Cardiac fibroblast (primary cell): ENCODE results near the gene NELL2.

Experiments
- DNase-seq, 2 donors: peaks; one replicate each; pipeline versions ENCODE4 v3.0.0 to v3.0.0-alpha.2; 2010; ENCODE audit warnings: low read depth in 2 of 2
- H3K4me3 ChIP-seq, 2 donors: replicated peaks in 1 of 2; 1 replicate in 1 of 2; 2 replicates in 1 of 2; pipeline ENCODE4 v1.5.1; 2011; ENCODE audit warnings: low read depth in 2 of 2, low read length in 2 of 2, mild to moderate bottlenecking in 2 of 2, moderate library complexity in 1 of 2
- TF ChIP-seq, protein P1 (sequence below): IDR thresholded peaks from one replicate; pipeline ENCODE4 v1.5.1; 2011; ENCODE audit warnings: low read depth, mild to moderate bottlenecking, low read length, inconsistent platforms

NELL2 gene

DNA sequence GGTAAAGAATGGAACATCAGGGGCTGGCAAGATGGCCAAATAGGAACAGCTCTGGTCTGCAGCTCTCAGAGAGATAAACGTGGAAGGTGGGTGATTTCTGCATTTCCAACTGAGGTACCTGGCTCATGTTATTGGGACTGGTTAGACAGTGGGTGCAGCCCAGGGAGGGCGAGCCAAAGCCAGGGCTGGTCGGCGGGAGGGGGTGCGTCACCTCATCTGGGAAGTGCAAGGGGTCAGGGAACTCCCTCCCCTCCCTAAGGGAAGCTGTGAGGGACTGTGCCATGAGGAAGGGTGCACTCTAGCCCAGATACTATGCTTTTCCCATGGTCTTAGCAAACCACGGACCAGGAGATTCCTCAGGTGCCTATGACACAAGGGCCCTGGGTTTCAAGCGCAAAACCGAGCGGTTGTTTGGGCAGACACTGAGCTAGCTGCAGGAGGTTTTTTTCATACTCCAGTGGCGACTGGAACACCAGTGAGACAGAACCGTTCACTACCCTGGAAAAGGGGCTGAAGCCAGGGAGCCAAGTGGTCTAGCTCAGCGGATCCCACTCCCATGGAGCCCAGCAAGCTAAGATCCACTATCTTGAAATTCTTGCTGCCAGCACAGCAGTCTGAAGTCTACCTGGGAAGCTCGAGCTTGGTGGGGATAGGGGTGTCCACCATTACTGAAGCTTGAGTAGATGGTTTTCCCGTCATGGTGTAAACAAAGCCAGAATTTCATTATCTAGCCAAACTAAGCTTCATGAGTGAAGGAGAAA is 317.6 kb downstream of the NELL2 start:
- no peak overlapping the region for H3K4me3 ChIP-seq
- TF ChIP-seq, protein P1, sequence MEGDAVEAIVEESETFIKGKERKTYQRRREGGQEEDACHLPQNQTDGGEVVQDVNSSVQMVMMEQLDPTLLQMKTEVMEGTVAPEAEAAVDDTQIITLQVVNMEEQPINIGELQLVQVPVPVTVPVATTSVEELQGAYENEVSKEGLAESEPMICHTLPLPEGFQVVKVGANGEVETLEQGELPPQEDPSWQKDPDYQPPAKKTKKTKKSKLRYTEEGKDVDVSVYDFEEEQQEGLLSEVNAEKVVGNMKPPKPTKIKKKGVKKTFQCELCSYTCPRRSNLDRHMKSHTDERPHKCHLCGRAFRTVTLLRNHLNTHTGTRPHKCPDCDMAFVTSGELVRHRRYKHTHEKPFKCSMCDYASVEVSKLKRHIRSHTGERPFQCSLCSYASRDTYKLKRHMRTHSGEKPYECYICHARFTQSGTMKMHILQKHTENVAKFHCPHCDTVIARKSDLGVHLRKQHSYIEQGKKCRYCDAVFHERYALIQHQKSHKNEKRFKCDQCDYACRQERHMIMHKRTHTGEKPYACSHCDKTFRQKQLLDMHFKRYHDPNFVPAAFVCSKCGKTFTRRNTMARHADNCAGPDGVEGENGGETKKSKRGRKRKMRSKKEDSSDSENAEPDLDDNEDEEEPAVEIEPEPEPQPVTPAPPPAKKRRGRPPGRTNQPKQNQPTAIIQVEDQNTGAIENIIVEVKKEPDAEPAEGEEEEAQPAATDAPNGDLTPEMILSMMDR, result no peak
- DNase-seq, result no peak

DNA sequence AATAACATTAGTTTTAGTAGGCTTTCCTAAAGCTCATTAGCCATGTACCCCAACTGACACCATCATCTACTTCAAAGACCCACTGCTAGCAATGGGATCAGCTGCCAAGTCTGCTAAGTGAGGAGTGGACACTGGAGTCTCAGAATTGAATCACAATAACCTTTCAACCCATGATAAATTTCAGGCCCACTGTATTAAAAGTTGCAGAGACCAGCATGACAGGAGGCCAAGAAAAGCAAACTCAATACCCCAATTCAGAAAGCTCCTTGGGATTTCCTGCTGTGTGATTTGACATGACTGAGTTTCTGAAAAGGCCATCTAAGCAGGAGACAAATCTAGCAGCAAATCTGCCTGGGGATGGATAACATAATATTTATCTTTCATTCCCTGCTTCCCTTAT is 320.7 kb downstream of the NELL2 start:
- no peak overlapping the region for H3K4me3 ChIP-seq
- DNase-seq, result no peak
- TF ChIP-seq, protein P1, result no peak

DNA sequence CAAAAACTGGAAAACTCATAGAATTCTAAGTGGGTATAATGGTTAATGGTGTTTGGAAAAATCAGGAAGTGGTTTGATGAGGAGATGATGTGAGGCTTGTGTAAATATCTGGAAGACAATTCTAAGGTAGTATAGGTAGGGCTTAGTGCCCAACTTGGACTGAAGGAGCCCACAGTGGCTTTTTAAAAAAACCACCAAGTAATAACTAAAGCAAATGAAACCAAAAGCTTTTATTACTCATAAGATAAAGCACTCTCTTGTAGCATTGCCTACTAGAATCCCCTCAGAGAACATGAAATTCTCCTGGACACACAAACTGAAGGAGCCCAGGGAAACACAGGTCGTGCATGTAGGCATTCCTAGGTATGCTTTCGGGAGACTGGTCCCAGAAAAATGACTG is 324.5 kb downstream of the NELL2 start:
- TF ChIP-seq, protein P1, result no peak
- DNase-seq, result no peak
- H3K4me3 ChIP-seq, result no peak overlapping the region

DNA sequence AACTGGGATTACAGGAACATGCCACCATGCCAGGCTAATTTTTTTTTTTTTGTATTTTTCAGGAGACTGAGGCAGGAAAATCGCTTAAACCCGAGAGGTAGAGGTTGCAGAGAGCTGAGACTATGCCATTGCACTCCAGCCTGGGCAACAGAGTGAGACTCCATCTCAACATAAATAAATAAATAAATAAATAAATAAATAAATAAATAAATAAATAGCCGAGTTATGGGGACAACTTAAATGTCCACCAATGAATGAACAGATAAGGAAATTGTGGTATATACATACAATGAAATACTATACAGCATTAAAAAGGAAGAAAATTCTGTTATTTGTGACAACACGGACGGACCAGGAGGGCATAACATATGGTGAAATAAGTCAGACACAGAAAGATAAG is 325.7 kb downstream of the NELL2 start:
- TF ChIP-seq, protein P1, result no peak
- no peak for DNase-seq
- no peak overlapping the region for H3K4me3 ChIP-seq

DNA sequence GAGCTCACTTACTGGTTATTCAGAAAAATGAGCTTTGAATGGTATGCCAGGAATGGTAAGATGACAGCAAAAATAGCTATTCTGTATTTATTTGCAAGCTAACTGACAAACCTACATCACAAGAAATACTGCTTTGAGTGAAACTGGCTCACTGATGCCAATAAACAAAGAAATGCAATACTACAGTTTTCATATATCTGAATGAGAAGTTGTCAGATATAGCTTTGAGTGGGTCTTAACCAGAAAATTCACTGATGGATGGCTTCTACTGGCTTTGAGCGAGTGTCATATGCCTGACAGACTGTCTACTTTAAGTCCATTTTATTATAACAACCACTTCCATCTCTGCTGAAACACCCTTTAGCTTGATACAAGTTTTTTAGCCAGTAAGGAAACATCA is 330.1 kb downstream of the NELL2 start:
- H3K4me3 ChIP-seq, result no peak overlapping the region
- TF ChIP-seq, protein P1, result no peak
- DNase-seq, result no peak

DNA sequence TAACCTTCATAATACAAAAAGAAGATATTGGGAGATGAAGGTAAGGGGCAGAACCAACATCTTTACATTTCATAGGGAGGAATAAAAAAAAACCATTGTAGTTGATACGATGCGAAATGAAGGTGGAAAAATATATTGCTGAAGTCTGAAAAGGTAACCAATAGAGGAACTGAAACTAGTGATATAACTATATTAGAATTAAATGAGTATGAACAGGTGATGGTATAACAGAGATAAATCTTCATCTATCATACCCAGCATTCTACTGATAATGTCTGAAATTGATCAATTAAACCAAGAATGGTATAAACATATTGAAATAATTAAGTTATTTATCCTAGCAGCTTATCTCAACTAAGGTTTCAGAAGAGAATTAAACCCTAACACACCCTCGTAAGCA is 332.1 kb downstream of the NELL2 start:
- DNase-seq, result no peak
- TF ChIP-seq, protein P1, result no peak

DNA sequence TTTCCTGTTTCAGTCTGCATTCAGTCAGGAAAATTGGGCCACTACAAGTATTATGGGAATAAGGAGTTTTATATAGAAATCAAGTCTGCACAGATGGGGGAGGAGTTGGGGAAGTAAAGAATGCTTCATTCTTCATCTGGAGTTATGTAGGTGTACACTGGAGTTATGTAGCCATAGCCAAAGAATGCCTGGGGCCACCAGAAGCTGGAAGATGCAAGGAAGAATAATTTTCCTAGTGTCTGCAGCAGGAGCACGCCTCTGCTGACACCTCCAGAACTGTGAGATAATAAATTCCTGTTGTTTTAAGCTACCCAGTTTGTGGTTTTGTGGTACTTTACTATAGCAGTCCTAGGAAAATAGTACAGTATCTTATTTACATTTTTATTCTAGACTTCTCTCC is 333.4 kb downstream of the NELL2 start:
- TF ChIP-seq, protein P1, result no peak
- no peak overlapping the region for H3K4me3 ChIP-seq
- no peak for DNase-seq

More for the DNA sequence above, 332.1 kb downstream of the NELL2 start:
- no peak overlapping the region for H3K4me3 ChIP-seq
